Measurements from ENCODE around the gene PTPRT.

GRCh38 chr20:42099101-42099500 lies 1090.6 kb downstream of the PTPRT start:
- no peak for TF ChIP-seq EZH2 (IDR thresholded peaks at IDR 0.05; ENCODE audit: low read length, unreplicated experiment)
- TF ChIP-seq CTCF (conservative IDR thresholded peaks at IDR 0.05; ENCODE audit: low read depth, low read length) = no peak

Data from PC-3 (cell line).